MCF 10A (cell line): ENCODE data around the gene SLC22A15. TPM values are rescaled to one million over a fixed set of nuclear protein-coding genes. Genes with fewer than 3 reads are reported as not detected.

Source experiments
- BruUV-seq: library from RNA; stranded (reverse); fragments of 400-500 nt; replicated peaks from 2 replicates; lab custom pipeline; 2021; lab: Mats Ljungman, UMichigan
- CTCF ChIA-PET: fragments of 300-600 bp; sonication (Branson Sonifier 250); formaldehyde crosslinking; extraction: SDS; loops from one replicate; lab custom pipeline; 2021; ENCODE audit warnings: antibody characterized with exemption, inconsistent platforms; lab: Yijun Ruan, JAX
- POLR2A ChIA-PET: fragments of 300-600, 350-650 bp; sonication (Branson Sonifier 250); formaldehyde crosslinking; extraction: SDS; loops from one replicate; lab custom pipeline; 2020; ENCODE audit warnings: antibody characterized with exemption, inconsistent platforms; lab: Yijun Ruan, JAX
- DNase-seq: peaks from one replicate; pipeline ENCODE4 v3.0.0-alpha.2; 2018; ENCODE audit not compliant: unreplicated experiment
- H3K27ac Mint-ChIP-seq: one replicate; pipeline ENCODE4 v1.8.0; 2022; ENCODE audit warnings: mild to moderate bottlenecking, low read depth, mixed read lengths; ENCODE audit not compliant: unreplicated experiment
- H3K27me3 Mint-ChIP-seq: one replicate; pipeline ENCODE4 v1.8.0; 2022; ENCODE audit warnings: mixed read lengths; ENCODE audit not compliant: insufficient read depth, unreplicated experiment
- H3K36me3 Mint-ChIP-seq: one replicate; pipeline ENCODE4 v1.8.0; 2022; ENCODE audit warnings: mild to moderate bottlenecking, moderate library complexity, mixed read lengths; ENCODE audit not compliant: insufficient read depth, unreplicated experiment
- H3K4me1 Mint-ChIP-seq: one replicate; pipeline ENCODE4 v1.8.0; 2022; ENCODE audit warnings: mixed read lengths; ENCODE audit not compliant: insufficient read depth, unreplicated experiment
- H3K4me3 Mint-ChIP-seq: one replicate; pipeline ENCODE4 v1.8.0; 2022; ENCODE audit warnings: mild to moderate bottlenecking, moderate library complexity, mixed read lengths; ENCODE audit not compliant: unreplicated experiment
- H3K9me3 Mint-ChIP-seq: one replicate; pipeline ENCODE4 v1.8.0; 2022; ENCODE audit warnings: mixed read lengths; ENCODE audit not compliant: unreplicated experiment
- CTCF ChIP-seq: fragments of 200-600 bp; IDR thresholded peaks from one replicate; pipeline ENCODE4 v1.8.0; 2022; ENCODE audit warnings: antibody characterized with exemption, mild to moderate bottlenecking; ENCODE audit not compliant: unreplicated experiment
- intact Hi-C: fragments of 100-400 bp; cut with micrococcal nuclease; formaldehyde crosslinking; loops from 2 replicates; pipeline ENCODE4 v1.14.1; 2022
- total RNA-seq: library from RNA; stranded (reverse); gene quantifications from 2 replicates; pipeline ENCODE4 v1.2.3, GENCODE V29; 2022

Gene SLC22A15
- total RNA-seq, 1 experiment from 2014 or later = 32.4 TPM

- no peaks in the 10 kb centered on the region for H3K27me3 Mint-ChIP-seq
- H3K4me3 Mint-ChIP-seq = no peak overlapping the region
- H3K9me3 Mint-ChIP-seq = peaks cover 19% of the 10 kb centered on the region
- no peaks in the 10 kb centered on the region for H3K4me1 Mint-ChIP-seq
- peaks cover 21% of the 10 kb centered on the region for H3K36me3 Mint-ChIP-seq
- no peak overlapping the region for H3K27ac Mint-ChIP-seq
- ChIA-PET CTCF (interaction anchor here (0.6 to 0.7 kb wide), 2 partner anchors 35 to 477 kb away, joined by 3 to 4 read pairs; no protein-coding TSS in a partner anchor), POLR2A (no interaction called here)
- no peak for TF ChIP-seq CTCF
- intact Hi-C loops = no loop called here
- no peak for DNase-seq
- no TSS peak for BruUV-seq
These were observed 121.3 kb downstream of the SLC22A15 start for GRCh38 chr1:116097626-116098025.

GRCh38 chr1:116099379-116099778 lies 123.1 kb downstream of the SLC22A15 start:
- Mint-ChIP-seq H3K4me1 (no peaks in the 10 kb centered on the region), H3K27me3 (no peaks in the 10 kb centered on the region), H3K4me3 (no peak overlapping the region), H3K36me3 (peaks cover 13% of the 10 kb centered on the region), H3K9me3 (peaks cover 10% of the 10 kb centered on the region), H3K27ac (no peak overlapping the region)
- no TSS peak for BruUV-seq
- intact Hi-C loops = no loop called here
- DNase-seq = no peak
- TF ChIP-seq CTCF = no peak
- CTCF ChIA-PET = interaction anchor here (0.6 to 1.3 kb wide), 3 partner anchors 10 to 287 kb away, joined by 3 read pairs; no protein-coding TSS in a partner anchor
- POLR2A ChIA-PET = interaction anchor here (1.3 kb wide), 1 partner anchor 24 kb away, joined by 3 read pairs; no protein-coding TSS in a partner anchor

GRCh38 chr1:116099919-116100318 lies 123.6 kb downstream of the SLC22A15 start:
- no peak overlapping the region for H3K27ac Mint-ChIP-seq
- no peak for TF ChIP-seq CTCF
- POLR2A ChIA-PET = no interaction called here
- H3K9me3 Mint-ChIP-seq = peaks cover 4% of the 10 kb centered on the region
- H3K4me3 Mint-ChIP-seq = no peak overlapping the region
- BruUV-seq = no TSS peak
- no peaks in the 10 kb centered on the region for H3K27me3 Mint-ChIP-seq
- no peaks in the 10 kb centered on the region for H3K4me1 Mint-ChIP-seq
- DNase-seq = no peak
- intact Hi-C loops = no loop called here
- H3K36me3 Mint-ChIP-seq = peaks cover 10% of the 10 kb centered on the region
- CTCF ChIA-PET = interaction anchor here (0.6 to 1.3 kb wide), 2 partner anchors 9 to 224 kb away, joined by 3 read pairs; no protein-coding TSS in a partner anchor

- intact Hi-C loops = no loop called here
- Mint-ChIP-seq H3K27me3 (no peaks in the 10 kb centered on the region), H3K4me3 (no peak overlapping the region), H3K36me3 (no peaks in the 10 kb centered on the region), H3K9me3 (no peaks in the 10 kb centered on the region), H3K4me1 (no peaks in the 10 kb centered on the region), H3K27ac (no peak overlapping the region)
- BruUV-seq = no TSS peak
- ChIA-PET POLR2A (no interaction called here), CTCF (no interaction called here)
- DNase-seq = no peak
- no peak for TF ChIP-seq CTCF
These were observed 128.4 kb downstream of the SLC22A15 start for GRCh38 chr1:116104667-116105066.
